Vagina (tissue), 2 donors: ENCODE data around the gene ADORA2A.

Experiments
- CTCF ChIP-seq, 3 experiments: fragments of 450-650 bp in 2 of 3; fragments of 200-600 bp in 1 of 3; sonication (generic) in 1 of 3; IDR thresholded peaks; one replicate each; pipeline ENCODE4 v1.5.1; 2017 to 2019; ENCODE audit warnings: antibody characterized with exemption in 3 of 3, mild to moderate bottlenecking in 2 of 3, moderate library complexity in 2 of 3
- POLR2AphosphoS5 ChIP-seq, 2 donors: sonication (generic); formaldehyde crosslinking; IDR thresholded peaks; one replicate each; pipeline ENCODE4 v1.9.0; 2017; ENCODE audit warnings: antibody characterized with exemption in 2 of 2, mild to moderate bottlenecking in 2 of 2, low read depth in 1 of 2; ENCODE audit not compliant: insufficient read depth in 1 of 2

GRCh38 chr22:24406322-24407277, 20.8 kb upstream of the ADORA2A start:
- TF ChIP-seq CTCF (IDR thresholded peaks at IDR 0.05), result no peak
- TF ChIP-seq POLR2AphosphoS5 (IDR thresholded peaks at IDR 0.05; ENCODE audit: insufficient read depth in 1 of 2, low read depth in 1 of 2), result no peak
